ENCODE measurements around the gene NIT1.

GRCh38 chr1:161088587-161089110 is 29.3 kb upstream of the NIT1 start:
- TF ChIP-seq CTBP1 (IDR thresholded peaks at IDR 0.05; ENCODE audit: borderline replicate concordance) (no peak), ARNT (IDR thresholded peaks at IDR 0.05) (no peak), FOXK2 (IDR thresholded peaks at IDR 0.05) (no peak), TARDBP (IDR thresholded peaks at IDR 0.05) (no peak)
